CD4-positive, alpha-beta T cell treated with Interferon gamma for 1 hour (primary cell): ENCODE measurements around the gene KCNAB3.

Experiments
- DNase-seq: peaks from one replicate; pipeline ENCODE4 v3.0.0-alpha.2; 2020

Gene KCNAB3

GRCh38 chr17:7894866-7895265 is 34.8 kb downstream of the KCNAB3 start:
- DNase-seq = no peak

GRCh38 chr17:7894226-7894625 is 35.4 kb downstream of the KCNAB3 start:
- no peak for DNase-seq

GRCh38 chr17:7893187-7893880 is 36.3 kb downstream of the KCNAB3 start:
- DNase-seq = no peak

GRCh38 chr17:7889166-7889955 is 40.3 kb downstream of the KCNAB3 start:
- DNase-seq = peak; percentile 69

GRCh38 chr17:7888184-7888920 is 41.3 kb downstream of the KCNAB3 start, which contains the start of gene CHD3:
Gene CHD3, plus strand, starts transcription at chr17:7888789. Its CDS starts 212 bp downstream, at chr17:7889001.
- DNase-seq = peak; percentile 15

- DNase-seq = peak; percentile 94
Observed at GRCh38 chr17:7887482-7888183, 42.0 kb downstream of the KCNAB3 start.

- DNase-seq = no peak
Observed at GRCh38 chr17:7887038-7887481, 42.6 kb downstream of the KCNAB3 start.

GRCh38 chr17:7886227-7887037 is 43.2 kb downstream of the KCNAB3 start:
- DNase-seq = peak; percentile 69

- peak; percentile 60 for DNase-seq
Observed at GRCh38 chr17:7885367-7886226, 44.1 kb downstream of the KCNAB3 start.

- peak; percentile 51 for DNase-seq
Observed at GRCh38 chr17:7884581-7885366, 44.9 kb downstream of the KCNAB3 start.

- peak; percentile 46 for DNase-seq
Observed at GRCh38 chr17:7883781-7884386, 45.8 kb downstream of the KCNAB3 start.

- DNase-seq = no peak
Observed at GRCh38 chr17:7882629-7883028, 47.0 kb downstream of the KCNAB3 start.

- no peak for DNase-seq
Observed at GRCh38 chr17:7882068-7882467, 47.6 kb downstream of the KCNAB3 start.

- no peak for DNase-seq
Observed at GRCh38 chr17:7881276-7882054, 48.2 kb downstream of the KCNAB3 start.

- no peak for DNase-seq
Observed at GRCh38 chr17:7880076-7880868, 49.4 kb downstream of the KCNAB3 start.

- no peak for DNase-seq
Observed at GRCh38 chr17:7878234-7878633, 51.4 kb downstream of the KCNAB3 start.

GRCh38 chr17:7875804-7876370 is 53.8 kb downstream of the KCNAB3 start:
- DNase-seq = no peak
